Thyroid gland (tissue), 4 donors: Measurements from ENCODE around the gene TPSB2.

Source experiments
- POLR2A ChIP-seq, 2 donors: fragments of 450-650 bp; IDR thresholded peaks; one replicate each; pipeline ENCODE4 v1.6.1; 2017; ENCODE audit warnings: antibody characterized with exemption in 2 of 2, mild to moderate bottlenecking in 2 of 2, moderate library complexity in 1 of 2
- TF ChIP-seq, protein P1 (sequence below), 6 experiments: fragments of 200-600 bp in 3 of 6; fragments of 450-650 bp in 3 of 6; sonication (generic) in 3 of 6; IDR thresholded peaks; one replicate each; pipeline ENCODE4 v1.5.1; 2016 to 2019; ENCODE audit warnings: antibody characterized with exemption in 6 of 6, mild to moderate bottlenecking in 2 of 6, inconsistent platforms in 1 of 6, moderate library complexity in 1 of 6

DNA sequence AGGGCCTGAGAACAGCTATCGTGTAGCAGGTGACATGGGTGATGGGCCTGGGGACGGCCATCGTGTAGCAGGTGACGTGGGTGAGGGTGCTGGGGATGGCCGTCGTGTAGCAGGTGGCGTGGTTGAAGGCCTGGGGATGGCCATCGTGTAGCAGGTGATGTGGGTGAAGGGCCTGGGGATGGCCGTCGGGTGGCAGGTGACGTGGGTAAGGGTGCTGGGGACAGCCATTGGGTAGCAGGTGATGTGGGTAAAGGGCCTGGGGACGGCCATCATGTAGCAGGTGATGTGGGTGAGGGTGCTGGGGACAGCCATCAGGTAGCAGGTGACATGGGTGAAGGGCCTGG, 41.4 kb upstream of the TPSB2 start:
- TF ChIP-seq POLR2A (IDR thresholded peaks at IDR 0.05): no peak
- TF ChIP-seq, protein P1, sequence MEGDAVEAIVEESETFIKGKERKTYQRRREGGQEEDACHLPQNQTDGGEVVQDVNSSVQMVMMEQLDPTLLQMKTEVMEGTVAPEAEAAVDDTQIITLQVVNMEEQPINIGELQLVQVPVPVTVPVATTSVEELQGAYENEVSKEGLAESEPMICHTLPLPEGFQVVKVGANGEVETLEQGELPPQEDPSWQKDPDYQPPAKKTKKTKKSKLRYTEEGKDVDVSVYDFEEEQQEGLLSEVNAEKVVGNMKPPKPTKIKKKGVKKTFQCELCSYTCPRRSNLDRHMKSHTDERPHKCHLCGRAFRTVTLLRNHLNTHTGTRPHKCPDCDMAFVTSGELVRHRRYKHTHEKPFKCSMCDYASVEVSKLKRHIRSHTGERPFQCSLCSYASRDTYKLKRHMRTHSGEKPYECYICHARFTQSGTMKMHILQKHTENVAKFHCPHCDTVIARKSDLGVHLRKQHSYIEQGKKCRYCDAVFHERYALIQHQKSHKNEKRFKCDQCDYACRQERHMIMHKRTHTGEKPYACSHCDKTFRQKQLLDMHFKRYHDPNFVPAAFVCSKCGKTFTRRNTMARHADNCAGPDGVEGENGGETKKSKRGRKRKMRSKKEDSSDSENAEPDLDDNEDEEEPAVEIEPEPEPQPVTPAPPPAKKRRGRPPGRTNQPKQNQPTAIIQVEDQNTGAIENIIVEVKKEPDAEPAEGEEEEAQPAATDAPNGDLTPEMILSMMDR (IDR thresholded peaks at IDR 0.05): no peak
